GM23338 (cell line): Measurements from ENCODE around the gene UBE2I. TPM values are rescaled to one million over a fixed set of nuclear protein-coding genes. Genes with fewer than 3 reads are reported as not detected.

Source experiments
- JUNB ChIP-seq: IDR thresholded peaks from one replicate; pipeline ENCODE4 v1.6.1; 2016; ENCODE audit warnings: antibody characterized with exemption; ENCODE audit not compliant: unreplicated experiment
- POLR2AphosphoS5 ChIP-seq: IDR thresholded peaks from 2 replicates; pipeline ENCODE4 v1.6.1; 2016; ENCODE audit warnings: antibody characterized with exemption, low read depth
- REST ChIP-seq: IDR thresholded peaks from one replicate; pipeline ENCODE4 v1.6.1; 2018; ENCODE audit warnings: antibody characterized with exemption; ENCODE audit not compliant: unreplicated experiment
- STAT1 ChIP-seq: IDR thresholded peaks from one replicate; pipeline ENCODE4 v1.6.1; 2016; ENCODE audit warnings: antibody characterized with exemption; ENCODE audit not compliant: unreplicated experiment
- ZNF114 ChIP-seq: fragments of 250-450 bp; sonication (Bioruptor Pico); IDR thresholded peaks from 2 replicates; pipeline ENCODE4 v1.5.0; 2020; ENCODE audit warnings: mild to moderate bottlenecking, moderate library complexity
- ZNF462 ChIP-seq: fragments of 250-450 bp; sonication (Bioruptor Pico); IDR thresholded peaks from 2 replicates; pipeline ENCODE4 v1.5.0; 2020; ENCODE audit warnings: mild to moderate bottlenecking, moderate library complexity
- polyA plus RNA-seq: library from polyadenylated mRNA; unstranded; fragments of >200 nt; fragmentation: Nextera tagmentation; extraction: Ambion mirVana; gene quantifications from 2 replicates; pipeline ENCODE4 v1.2.1, GENCODE V29; 2016
- total RNA-seq: library from RNA; depleted of rRNA; stranded (reverse); fragments of >200 nt; shearing (Covaris generic); gene quantifications from 2 replicates; pipeline ENCODE4 v1.2.3, GENCODE V29; 2014

The UBE2I gene
- total and polyA plus RNA-seq, 2 experiments from 2014 or later, result 116 to 220 TPM

- TF ChIP-seq ZNF462 (CRISPR knock-in tag) (no peak), STAT1 (no peak), ZNF114 (CRISPR knock-in tag) (no peak), REST (no peak), POLR2AphosphoS5 (no peak), JUNB (no peak)
These were observed 63.0 kb downstream of the UBE2I start (continued) for GRCh38 chr16:1372292-1372950.
